H1 (cell line): Measurements from ENCODE around the gene ENDOD1. TPM values are rescaled to one million over a fixed set of nuclear protein-coding genes. Genes with fewer than 3 reads are reported as not detected.

ENCODE experiments used
- CTCF ChIA-PET: fragments of 300-600 bp; sonication (Branson Sonifier 250); formaldehyde crosslinking; loops from one replicate; lab custom pipeline; 2021; ENCODE audit not compliant: partially characterized antibody; lab: Charles Lee
- POLR2A ChIA-PET: fragments of 300-600 bp; sonication (Branson Sonifier 250); formaldehyde crosslinking; loops from one replicate; lab custom pipeline; 2021; ENCODE audit warnings: inconsistent platforms; ENCODE audit not compliant: partially characterized antibody; lab: Charles Lee
- DNase-seq, 2 experiments: peaks; one replicate each; pipeline versions ENCODE4 v3.0.0 to v3.0.0-alpha.2; 2010 to 2022; ENCODE audit warnings: low spot score in 2 of 2, low read depth in 1 of 2, mixed read lengths in 1 of 2
- FAIRE-seq: peaks from 2 replicates; lab custom pipeline; 2011; peaks lifted over from hg19 to GRCh38; lab: Jason Lieb, UNC
- H2AFZ ChIP-seq: 2 replicates; pipeline ENCODE4 v1.8.1; 2012; ENCODE audit warnings: low read length, inconsistent platforms
- H2AK5ac ChIP-seq: 2 replicates; pipeline ENCODE4 v1.6.1; 2013; ENCODE audit warnings: low read depth, low read length
- H2BK120ac ChIP-seq: replicated peaks from 2 replicates; pipeline ENCODE3; 2013; ENCODE audit warnings: low read depth, low read length, inconsistent platforms
- H2BK12ac ChIP-seq: 2 replicates; pipeline ENCODE4 v1.6.1; 2013; ENCODE audit warnings: low read depth, low read length
- H2BK15ac ChIP-seq: 2 replicates; pipeline ENCODE4 v1.6.1; 2013; ENCODE audit warnings: low read length
- H2BK20ac ChIP-seq: 2 replicates; pipeline ENCODE4 v1.6.1; 2013; ENCODE audit warnings: low read length
- H2BK5ac ChIP-seq: 2 replicates; pipeline ENCODE4 v1.6.1; 2013; ENCODE audit warnings: low read depth, low read length
- H3K14ac ChIP-seq: 2 replicates; pipeline ENCODE4 v1.6.1; 2013; ENCODE audit warnings: inconsistent platforms; ENCODE audit not compliant: insufficient read length
- H3K18ac ChIP-seq: 2 replicates; pipeline ENCODE4 v1.6.1; 2013; ENCODE audit warnings: low read length; ENCODE audit errors: extremely low read depth
- H3K23ac ChIP-seq: 2 replicates; pipeline ENCODE4 v1.6.1; 2013; ENCODE audit warnings: inconsistent platforms; ENCODE audit not compliant: insufficient read length
- H3K23me2 ChIP-seq: 2 replicates; pipeline ENCODE4 v1.6.1; 2013; ENCODE audit warnings: low read depth, low read length
- H3K27ac ChIP-seq: 2 replicates; pipeline ENCODE4 v1.6.1; 2011; ENCODE audit warnings: low read depth, low read length, inconsistent platforms
- H3K27me3 ChIP-seq, 4 experiments: replicated peaks in 1 of 4; 1 replicate in 1 of 4; 2 replicates in 3 of 4; pipeline versions ENCODE4 v1.6.1 to v1.8.1; 2011 to 2013; ENCODE audit warnings: low read length in 3 of 4, mild to moderate bottlenecking in 3 of 4, inconsistent platforms in 2 of 4, mixed read lengths in 2 of 4, moderate library complexity in 1 of 4; ENCODE audit not compliant: control insufficient read depth in 3 of 4, insufficient read depth in 3 of 4; ENCODE audit errors: extremely low read depth in 1 of 4
- H3K36me3 ChIP-seq, 4 experiments: 2 replicates each; pipeline versions ENCODE4 v1.6.1 to v1.8.1; 2011 to 2013; ENCODE audit warnings: mild to moderate bottlenecking in 4 of 4, low read length in 3 of 4, moderate library complexity in 2 of 4, control low read depth in 1 of 4, inconsistent platforms in 1 of 4; ENCODE audit not compliant: insufficient read depth in 4 of 4, control insufficient read depth in 2 of 4
- H3K4ac ChIP-seq: replicated peaks from 2 replicates; pipeline ENCODE3; 2013; ENCODE audit warnings: low read length, low read depth, mixed read lengths, inconsistent platforms; ENCODE audit not compliant: insufficient read length
- H3K4me1 ChIP-seq, 4 experiments: replicated peaks in 1 of 4; 1 replicate in 1 of 4; 2 replicates in 3 of 4; pipeline versions ENCODE4 v1.6.1 to v1.8.1; 2011 to 2013; ENCODE audit warnings: low read length in 3 of 4, inconsistent platforms in 2 of 4, mixed read lengths in 1 of 4; ENCODE audit not compliant: insufficient read depth in 4 of 4, control insufficient read depth in 3 of 4
- H3K4me2 ChIP-seq, 2 experiments: 2 replicates each; pipeline versions ENCODE4 v1.6.1 to v1.8.1; 2011 to 2013; ENCODE audit warnings: low read depth in 2 of 2, low read length in 2 of 2, control low read depth in 1 of 2, inconsistent platforms in 1 of 2, mild to moderate bottlenecking in 1 of 2; ENCODE audit not compliant: insufficient read depth in 1 of 2
- H3K4me3 ChIP-seq, 4 experiments: fragments of 200-600, 300-600 bp in 1 of 4; sonication (generic), shearing (Covaris generic), sonication (Bioruptor Twin) in 1 of 4; 2 replicates each; pipeline versions ENCODE4 v1.5.1 to v1.8.1; 2011 to 2016; ENCODE audit warnings: low read length in 4 of 4, low read depth in 3 of 4, control low read depth in 2 of 4, inconsistent platforms in 2 of 4, mild to moderate bottlenecking in 2 of 4, mixed read lengths in 1 of 4, moderate library complexity in 1 of 4; ENCODE audit not compliant: insufficient read depth in 2 of 4; ENCODE audit errors: extremely low read depth in 1 of 4
- H3K56ac ChIP-seq: replicated peaks from 2 replicates; pipeline ENCODE3; 2013; ENCODE audit warnings: low read depth, mild to moderate bottlenecking, mixed read lengths, low read length, inconsistent platforms; ENCODE audit not compliant: insufficient read length
- H3K79me1 ChIP-seq: 2 replicates; pipeline ENCODE4 v1.6.1; 2013; ENCODE audit warnings: low read depth, low read length, control low read depth
- H3K79me2 ChIP-seq, 2 experiments: 2 replicates each; pipeline versions ENCODE4 v1.6.1 to v1.8.1; 2012 to 2013; ENCODE audit warnings: low read length in 2 of 2, mild to moderate bottlenecking in 2 of 2, inconsistent platforms in 1 of 2; ENCODE audit not compliant: insufficient read depth in 2 of 2, control insufficient read depth in 1 of 2
- H3K9ac ChIP-seq, 4 experiments: replicated peaks in 1 of 4; 1 replicate in 1 of 4; 2 replicates in 3 of 4; pipeline versions ENCODE4 v1.6.1 to v1.8.1; 2011 to 2013; ENCODE audit warnings: low read depth in 3 of 4, low read length in 3 of 4, control low read depth in 2 of 4, mild to moderate bottlenecking in 2 of 4, moderate library complexity in 2 of 4, inconsistent platforms in 1 of 4; ENCODE audit errors: extremely low read depth in 1 of 4
- H3K9me3 ChIP-seq, 2 experiments: 2 replicates each; pipeline versions ENCODE4 v1.6.1 to v1.8.1; 2012 to 2013; ENCODE audit warnings: mild to moderate bottlenecking in 2 of 2, moderate library complexity in 2 of 2, control low read depth in 1 of 2, inconsistent platforms in 1 of 2, low read depth in 1 of 2, low read length in 1 of 2, mixed read lengths in 1 of 2; ENCODE audit not compliant: insufficient read depth in 2 of 2
- H4K20me1 ChIP-seq, 2 experiments: replicated peaks in 1 of 2; 2 replicates each; pipeline versions ENCODE3 to v1.8.1; 2011 to 2013; ENCODE audit warnings: inconsistent platforms in 2 of 2, low read length in 2 of 2, mild to moderate bottlenecking in 1 of 2; ENCODE audit not compliant: insufficient read depth in 2 of 2, control insufficient read depth in 1 of 2
- H4K5ac ChIP-seq: 2 replicates; pipeline ENCODE4 v1.6.1; 2013; ENCODE audit warnings: low read length, low read depth, mixed read lengths, inconsistent platforms; ENCODE audit not compliant: insufficient read length
- H4K8ac ChIP-seq: 2 replicates; pipeline ENCODE4 v1.8.0; 2013; ENCODE audit warnings: mild to moderate bottlenecking, moderate library complexity, low read length, inconsistent platforms; ENCODE audit not compliant: insufficient read depth; ENCODE audit errors: extremely low read depth
- H4K91ac ChIP-seq: replicated peaks from 2 replicates; pipeline ENCODE3; 2013; ENCODE audit warnings: low read length, mixed read lengths, inconsistent platforms; ENCODE audit not compliant: insufficient read length
- CHD1 ChIP-seq: IDR thresholded peaks from 2 replicates; pipeline ENCODE4 v1.6.1; 2012; ENCODE audit warnings: low read depth, low read length, improper control_type of control experiment
- HDAC2 ChIP-seq, 2 experiments: fragments of 300-600 bp in 1 of 2; sonication (generic) in 1 of 2; IDR thresholded peaks; 2 replicates each; pipeline ENCODE4 v1.6.1; 2011 to 2012; ENCODE audit warnings: low read depth in 2 of 2, low read length in 2 of 2, mild to moderate bottlenecking in 2 of 2, moderate library complexity in 2 of 2, borderline replicate concordance in 1 of 2, inconsistent platforms in 1 of 2
- NANOG ChIP-seq: IDR thresholded peaks from 2 replicates; pipeline ENCODE4 v1.6.1; 2011; ENCODE audit warnings: low read length, low read depth, mild to moderate bottlenecking, inconsistent platforms; ENCODE audit not compliant: insufficient read depth, poor library complexity, severe bottlenecking
- POU5F1 ChIP-seq: IDR thresholded peaks from 2 replicates; pipeline ENCODE4 v1.6.1; 2011; ENCODE audit warnings: low read depth, mild to moderate bottlenecking, low read length, moderate library complexity
- SIN3A ChIP-seq, 2 experiments: IDR thresholded peaks in 1 of 2; conservative IDR thresholded peaks in 1 of 2; 2 replicates each; pipeline ENCODE4 v1.6.1; 2011 to 2012; ENCODE audit warnings: low read length in 2 of 2, improper control_type of control experiment in 1 of 2, low read depth in 1 of 2, mild to moderate bottlenecking in 1 of 2
- SRF ChIP-seq: IDR thresholded peaks from 2 replicates; pipeline ENCODE4 v1.6.1; 2011; ENCODE audit warnings: mild to moderate bottlenecking, low read depth, low read length, moderate library complexity
- YY1 ChIP-seq: IDR thresholded peaks from 2 replicates; pipeline ENCODE4 v1.6.1; 2011; ENCODE audit warnings: low read depth, mild to moderate bottlenecking, low read length
- WGBS, 2 experiments: shearing (Covaris generic) in 1 of 2; methylation state at CpG; one replicate each; pipeline versions ENCODE4 v1.1.6 to v1.1.7; 2013 to 2015; ENCODE audit warnings: low lambda C conversion rate in 2 of 2, mixed read lengths in 2 of 2, inconsistent platforms in 1 of 2, low coverage in 1 of 2, missing lambda C conversion rate in 1 of 2; ENCODE audit not compliant: insufficient replicate concordance in 2 of 2, insufficient coverage in 1 of 2, insufficient read length in 1 of 2; ENCODE audit errors: extremely low coverage in 1 of 2, missing lambda C conversion rate in 1 of 2; 5-methylcytosine and 5-hydroxymethylcytosine counted together
- polyA plus RNA-seq, 7 experiments: library from polyadenylated mRNA; depleted of rRNA in 3 of 7; stranded (reverse) in 5 of 7; unstranded in 2 of 7; fragments of >200 nt in 5 of 7; fragments of 200-250 nt in 2 of 7; gene quantifications; 1 replicate in 5 of 7; 2 replicates in 1 of 7; 4 replicates in 1 of 7; pipeline versions ENCODE4 v1.2.1 to v1.2.3, GENCODE V29; 2011 to 2013; ENCODE audit warnings: missing spikeins in 2 of 7, mixed read lengths in 2 of 7
- total RNA-seq: library from RNA; stranded (reverse); fragmentation: NEBNext Ultra II Directional; extraction: Animal tissue kit (Norgen Biotek cat#: 25700); gene quantifications from 2 replicates; pipeline ENCODE4 v1.2.1, GENCODE V29; 2021

The ENDOD1 gene
- total and polyA plus RNA-seq, 2 of the 8 experiments (the other 6 are each of a cell fraction or from before 2014, with no cell fraction given) = 1.2 to 2.5 TPM

- no peak overlapping the region for H2BK12ac ChIP-seq
- H3K79me2 ChIP-seq = no peaks in the 10 kb centered on the region
- no peak overlapping the region for H3K4me3 ChIP-seq
- no peaks in the 10 kb centered on the region for H3K79me1 ChIP-seq
- no peaks in the 10 kb centered on the region for H3K23me2 ChIP-seq
- no peak overlapping the region for H3K18ac ChIP-seq
- no peak overlapping the region for H3K23ac ChIP-seq
- no peaks in the 10 kb centered on the region for H3K9me3 ChIP-seq
- ChIA-PET POLR2A (no interaction called here), CTCF (interaction anchor here (0.8 to 2.0 kb wide), 7 partner anchors 10 to 646 kb away, joined by 3 to 12 read pairs (median 4); partner anchors contain the start of gene FAM76B)
- H3K14ac ChIP-seq = no peak overlapping the region
- H3K4me2 ChIP-seq = no peak overlapping the region
- no peak overlapping the region for H3K27ac ChIP-seq
- H3K4ac ChIP-seq = no peak overlapping the region
- 84% methylated on average over 6 of the region's 6 CpGs; no CpG with 5 or more reads in 1 of the 2 experiments for WGBS, 2 experiments
- H2BK5ac ChIP-seq = no peak overlapping the region
- no peaks in the 10 kb centered on the region for H3K4me1 ChIP-seq
- no peak overlapping the region for H2BK120ac ChIP-seq
- no peak overlapping the region for H4K91ac ChIP-seq
- H2BK15ac ChIP-seq = no peak overlapping the region
- DNase-seq (no peak), FAIRE-seq (no peak)
- H4K20me1 ChIP-seq = no peaks in the 10 kb centered on the region
- no peak overlapping the region for H4K5ac ChIP-seq
- no peaks in the 10 kb centered on the region for H3K36me3 ChIP-seq
- peaks cover 4 to 27% (median 18%) of the 10 kb centered on the region in 4 experiments for H3K27me3 ChIP-seq
- no peak overlapping the region for H3K9ac ChIP-seq
- H4K8ac ChIP-seq = no peak overlapping the region
- no peak overlapping the region for H2AK5ac ChIP-seq
- H3K56ac ChIP-seq = no peak overlapping the region
- H2AFZ ChIP-seq = no peak overlapping the region
- H2BK20ac ChIP-seq = no peak overlapping the region
- no peak for TF ChIP-seq POU5F1
- no peak for TF ChIP-seq NANOG
- TF ChIP-seq CHD1 = no peak
- no peak for TF ChIP-seq SIN3A (conservative IDR thresholded peaks at IDR 0.05 in 1 of 2, IDR thresholded peaks at IDR 0.05 in 1 of 2; ENCODE audit: low read depth in 1 of 2, low read length in 2 of 2)
- TF ChIP-seq YY1 = no peak
- TF ChIP-seq SRF = no peak
- no peak for TF ChIP-seq HDAC2 (IDR thresholded peaks at IDR 0.05; ENCODE audit: borderline replicate concordance in 1 of 2, low read depth in 2 of 2, low read length in 2 of 2)
Observed at GRCh38 chr11:95143106-95143681, 53.5 kb downstream of the ENDOD1 start.
